Measurements from ENCODE around the gene PRMT7. TPM values are rescaled to one million over a fixed set of nuclear protein-coding genes. Genes with fewer than 3 reads are reported as not detected.
A peak's percentile ranks its signal among the peaks of the same experiment; 100 is the strongest.

The PRMT7 gene
- total RNA-seq, 2 donors from 2014 or later = 71.2 to 75.9 TPM

DNA sequence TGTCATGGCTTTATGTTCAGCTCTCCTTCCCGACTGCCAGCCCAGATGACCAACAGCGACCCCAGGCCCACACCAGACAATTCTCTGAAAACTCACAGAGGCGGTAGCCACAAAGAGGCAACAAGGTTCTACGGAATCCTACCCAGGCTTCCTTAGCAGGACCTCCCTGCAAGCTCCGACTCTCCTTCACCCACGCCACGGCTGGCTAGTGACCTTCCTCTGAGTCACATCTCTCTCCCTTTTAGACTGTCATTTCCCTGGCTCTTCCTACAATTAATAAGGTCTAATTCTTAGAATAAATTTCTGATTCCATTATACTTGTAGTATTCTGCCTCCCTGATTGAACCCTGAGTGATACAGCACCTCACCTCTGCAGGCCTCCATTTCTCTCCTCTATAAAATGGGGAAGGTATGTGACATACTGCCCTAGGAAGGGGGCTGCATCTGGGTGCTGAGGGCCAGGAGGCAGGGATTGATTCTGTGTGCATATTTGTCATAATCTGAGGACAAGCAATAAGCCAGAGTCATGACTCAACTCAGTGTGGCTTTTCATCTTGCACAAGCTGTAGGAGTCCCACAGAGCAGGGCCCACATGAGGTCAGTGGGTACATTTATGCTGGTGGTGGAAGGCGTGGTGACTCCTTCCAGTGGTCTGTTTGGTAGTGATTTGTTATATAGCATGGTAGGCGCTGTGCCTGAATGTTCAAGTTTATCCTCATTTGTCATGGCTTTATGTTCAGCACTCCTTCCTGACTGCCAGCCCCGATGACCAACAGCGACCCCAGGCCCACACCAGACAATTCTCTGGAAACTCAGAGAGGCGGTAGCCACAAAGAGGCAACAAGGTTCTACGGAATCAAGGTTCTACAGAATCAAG is 91.3 kb downstream of the PRMT7 start:
- Mint-ChIP-seq H3K27ac (no peak overlapping the region), H3K4me1 (ENCODE audit: low read depth) (peaks cover 23% of the 10 kb centered on the region), H3K36me3 (ENCODE audit: insufficient read depth in 2 of 2) (no peaks in the 10 kb centered on the region), H3K9me3 (no peaks in the 10 kb centered on the region), H3K27me3 (ENCODE audit: low read depth) (peaks cover 8% of the 10 kb centered on the region), H3K4me3 (no peak overlapping the region)
- DNase-seq (peak; percentile 41 to 56), ATAC-seq (replicated peaks in 1 of 2) (peak; percentile 77 to 79)

DNA sequence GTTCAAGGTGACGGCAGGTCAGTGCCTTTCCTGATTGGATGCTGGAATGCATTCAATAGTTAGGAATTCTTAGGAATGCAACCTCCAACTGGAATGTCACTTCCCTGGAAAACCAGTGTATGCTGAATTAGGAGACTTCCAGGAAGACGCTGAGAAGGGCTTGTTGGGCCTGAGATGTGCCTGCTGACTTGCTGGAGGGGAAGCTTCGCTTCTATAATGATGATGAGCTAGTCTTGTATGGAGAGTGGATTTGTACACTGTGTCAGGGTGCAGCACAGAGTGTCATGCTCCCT is 91.9 kb downstream of the PRMT7 start:
- Mint-ChIP-seq H3K27me3 (ENCODE audit: low read depth) (peaks cover 8% of the 10 kb centered on the region), H3K4me1 (ENCODE audit: low read depth) (peaks cover 23% of the 10 kb centered on the region), H3K9me3 (no peaks in the 10 kb centered on the region), H3K4me3 (no peak overlapping the region), H3K27ac (no peak overlapping the region), H3K36me3 (ENCODE audit: insufficient read depth in 2 of 2) (no peaks in the 10 kb centered on the region)
- ATAC-seq (replicated peaks in 1 of 2) (no peak), DNase-seq (no peak)

DNA sequence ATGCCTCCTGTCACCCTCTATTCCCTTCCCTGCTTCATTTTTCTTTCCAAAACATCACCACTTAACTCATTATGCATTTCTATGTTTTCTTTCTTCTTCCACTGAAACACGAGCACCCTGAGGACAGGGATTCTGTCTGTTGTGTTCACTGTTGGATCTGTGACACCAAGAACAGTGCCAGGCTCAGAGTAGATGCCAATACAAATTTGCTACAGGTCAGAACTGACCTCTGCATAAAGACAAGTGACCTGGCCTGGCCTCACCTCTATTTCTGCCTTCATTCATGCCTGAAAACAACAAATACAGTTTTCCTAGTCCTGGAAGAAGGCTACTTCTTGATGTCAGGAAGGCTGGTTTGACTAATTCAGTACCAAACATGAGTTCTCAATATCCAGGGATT is 92.4 kb downstream of the PRMT7 start:
- Mint-ChIP-seq H3K9me3 (no peaks in the 10 kb centered on the region), H3K36me3 (ENCODE audit: insufficient read depth in 2 of 2) (no peaks in the 10 kb centered on the region), H3K4me3 (no peak overlapping the region), H3K4me1 (ENCODE audit: low read depth) (peaks cover 23% of the 10 kb centered on the region), H3K27me3 (ENCODE audit: low read depth) (peaks cover 8% of the 10 kb centered on the region), H3K27ac (no peak overlapping the region)
- DNase-seq (no peak), ATAC-seq (replicated peaks in 1 of 2) (no peak)

DNA sequence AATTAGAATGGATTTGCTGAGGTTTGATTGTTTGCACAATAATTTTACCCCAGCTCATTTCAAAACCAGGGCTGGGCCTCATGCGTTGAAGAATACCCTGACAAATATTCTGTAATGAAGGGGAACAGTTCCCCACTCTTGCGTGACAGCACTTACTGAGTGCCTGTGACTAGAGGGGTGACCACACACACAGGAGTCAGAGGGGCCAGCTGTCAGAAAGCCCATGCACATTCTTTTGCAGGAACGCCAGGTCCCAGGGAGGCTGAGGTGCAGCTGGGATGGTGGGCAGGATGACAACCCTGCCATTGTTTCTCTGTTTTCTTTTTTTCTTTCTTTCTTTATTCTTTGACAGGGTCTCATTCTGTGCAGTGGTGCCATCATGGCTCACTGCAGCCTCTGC is 92.9 kb downstream of the PRMT7 start:
- no peak for ATAC-seq (replicated peaks in 1 of 2)

DNA sequence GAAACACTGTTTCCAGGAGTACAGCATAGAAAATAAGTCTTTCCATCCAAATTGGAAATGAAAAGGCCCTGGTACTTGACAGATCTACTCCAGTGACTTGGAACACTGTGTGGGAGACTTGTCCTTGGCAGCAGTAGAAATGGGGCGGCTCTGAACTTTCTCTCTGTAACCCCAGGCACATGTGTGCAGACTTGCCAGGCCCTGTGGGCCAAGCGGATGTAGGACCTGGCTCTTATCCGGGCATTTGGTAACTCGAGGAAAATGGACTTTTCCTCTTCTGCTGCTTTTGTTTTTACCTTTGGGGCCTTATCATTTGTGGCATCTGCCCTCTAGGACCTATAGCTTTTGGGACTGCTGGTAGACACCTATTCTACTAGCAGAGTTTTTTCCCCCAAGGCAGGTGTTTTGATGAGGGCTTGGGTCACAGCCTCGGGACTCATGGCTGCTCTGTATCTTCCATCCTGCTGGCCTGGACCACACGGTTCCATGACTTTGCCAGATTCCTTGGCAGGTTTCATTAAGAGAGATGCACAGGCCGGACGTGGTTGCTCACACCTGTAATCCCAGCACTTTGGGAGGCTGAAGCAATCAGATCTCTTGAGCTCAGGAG is 94.0 kb downstream of the PRMT7 start:
- no peak for DNase-seq
- Mint-ChIP-seq H3K27ac (no peak overlapping the region), H3K27me3 (ENCODE audit: low read depth) (peaks cover 8% of the 10 kb centered on the region), H3K9me3 (no peaks in the 10 kb centered on the region), H3K36me3 (ENCODE audit: insufficient read depth in 2 of 2) (no peaks in the 10 kb centered on the region), H3K4me3 (no peak overlapping the region), H3K4me1 (ENCODE audit: low read depth) (peaks cover 23% of the 10 kb centered on the region)
- ATAC-seq (replicated peaks in 1 of 2) = no peak

More for the DNA sequence above, 92.9 kb downstream of the PRMT7 start:
- Mint-ChIP-seq H3K27ac (no peak overlapping the region), H3K4me3 (no peak overlapping the region), H3K4me1 (ENCODE audit: low read depth) (peaks cover 23% of the 10 kb centered on the region), H3K27me3 (ENCODE audit: low read depth) (peaks cover 8% of the 10 kb centered on the region), H3K36me3 (ENCODE audit: insufficient read depth in 2 of 2) (no peaks in the 10 kb centered on the region), H3K9me3 (no peaks in the 10 kb centered on the region)
- no peak for DNase-seq

DNA sequence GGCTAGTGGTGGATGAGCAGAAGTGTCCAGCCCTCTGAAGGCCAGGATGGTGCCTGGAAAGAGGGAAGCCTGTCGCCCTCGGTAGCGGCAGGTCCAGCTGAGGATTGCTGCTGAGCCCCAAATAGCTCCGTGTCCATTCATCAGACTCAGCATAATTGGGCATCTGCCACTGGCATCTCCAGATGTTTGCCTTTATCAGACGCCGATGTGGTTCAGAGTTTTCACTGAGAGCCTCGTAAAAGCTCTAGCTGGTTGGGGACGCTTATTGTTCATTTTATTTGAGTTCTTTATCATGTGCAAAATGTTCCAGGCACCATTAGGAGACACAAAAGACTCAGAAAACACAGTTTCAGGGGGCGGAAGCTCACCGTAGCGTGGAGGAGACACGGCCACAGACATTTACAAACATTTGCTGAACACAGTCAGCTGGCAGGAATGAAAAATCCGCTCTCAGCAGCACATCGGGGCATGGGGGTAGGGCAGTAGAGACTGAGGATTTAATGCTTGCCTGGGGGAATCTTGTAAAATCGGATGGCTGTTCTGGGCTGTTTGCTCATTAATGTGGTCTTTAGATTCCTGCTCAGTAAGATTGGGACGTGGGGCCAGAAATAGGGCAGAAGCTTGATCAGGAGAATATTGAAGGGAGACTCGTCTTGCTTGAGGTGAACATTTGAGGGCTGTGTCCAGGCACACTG is 95.8 kb downstream of the PRMT7 start:
- H3K4me1 Mint-ChIP-seq (ENCODE audit: low read depth) = peaks cover 10% of the 10 kb centered on the region
- H3K36me3 Mint-ChIP-seq (ENCODE audit: insufficient read depth in 2 of 2) = no peaks in the 10 kb centered on the region
- DNase-seq = no peak
- no peak overlapping the region for H3K27ac Mint-ChIP-seq
- H3K9me3 Mint-ChIP-seq = no peaks in the 10 kb centered on the region
- no peak overlapping the region for H3K4me3 Mint-ChIP-seq
- H3K27me3 Mint-ChIP-seq (ENCODE audit: low read depth) = peaks cover 8% of the 10 kb centered on the region
- no peak for ATAC-seq (replicated peaks in 1 of 2)

Other genes with a start within 250 kb of the PRMT7 start
- 10 to 100 TPM; 79.7 to 82.5 TPM for gene NFATC3, start 225.6 kb upstream of the PRMT7 start, total RNA-seq
- gene ESRP2, start 74.9 kb upstream of the PRMT7 start, total RNA-seq = under 1 TPM; 0.31 to 0.63 TPM
- 1 to 10 TPM; 6.1 to 7.6 TPM for gene PLA2G15, start 65.6 kb upstream of the PRMT7 start, total RNA-seq
- 100 to 1,000 TPM in 1 of 2 donors, 10 to 100 TPM in 1; 99.8 to 131 TPM for gene SLC7A6, start 46.5 kb upstream of the PRMT7 start, total RNA-seq
- gene SLC7A6OS, start 73 bp upstream of the PRMT7 start, total RNA-seq = 10 to 100 TPM; 21.9 to 25.8 TPM
- under 1 TPM in 1 of 2 donors, not detected in 1; 0.19 TPM for gene SMPD3, start 137.5 kb downstream of the PRMT7 start, total RNA-seq
- 10 to 100 TPM; 47.1 to 51.1 TPM for gene ZFP90, start 228.3 kb downstream of the PRMT7 start, total RNA-seq